ENCODE data around the gene ORMDL3.
A peak's percentile ranks its signal among the peaks of the same experiment; 100 is the strongest.
"Not testable (repeated sequence)": the region's sequence is repeated elsewhere in the genome, so short reads cannot be mapped to it uniquely, and the experiment has no call there.

ORMDL3 gene

DNA sequence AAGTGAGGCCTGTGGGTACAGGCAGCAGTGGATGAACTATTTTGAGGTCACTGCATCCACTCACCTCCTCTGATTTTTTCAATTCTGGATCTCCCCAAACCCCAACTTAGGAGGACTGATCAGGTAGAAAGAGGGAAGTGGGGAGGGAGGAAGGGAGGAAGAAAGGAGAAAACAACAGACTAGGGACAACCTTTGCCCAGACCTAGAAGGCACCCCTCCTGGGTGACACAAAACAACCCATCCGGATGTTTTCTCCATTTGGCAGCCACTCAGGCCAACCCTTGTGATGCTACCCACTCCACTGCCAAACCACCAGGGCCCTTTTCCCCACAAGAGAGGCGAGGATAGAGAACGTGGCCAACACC, 2.7 kb downstream of the ORMDL3 start:
- DNase-seq (ENCODE audit: low spot score): no peak

DNA sequence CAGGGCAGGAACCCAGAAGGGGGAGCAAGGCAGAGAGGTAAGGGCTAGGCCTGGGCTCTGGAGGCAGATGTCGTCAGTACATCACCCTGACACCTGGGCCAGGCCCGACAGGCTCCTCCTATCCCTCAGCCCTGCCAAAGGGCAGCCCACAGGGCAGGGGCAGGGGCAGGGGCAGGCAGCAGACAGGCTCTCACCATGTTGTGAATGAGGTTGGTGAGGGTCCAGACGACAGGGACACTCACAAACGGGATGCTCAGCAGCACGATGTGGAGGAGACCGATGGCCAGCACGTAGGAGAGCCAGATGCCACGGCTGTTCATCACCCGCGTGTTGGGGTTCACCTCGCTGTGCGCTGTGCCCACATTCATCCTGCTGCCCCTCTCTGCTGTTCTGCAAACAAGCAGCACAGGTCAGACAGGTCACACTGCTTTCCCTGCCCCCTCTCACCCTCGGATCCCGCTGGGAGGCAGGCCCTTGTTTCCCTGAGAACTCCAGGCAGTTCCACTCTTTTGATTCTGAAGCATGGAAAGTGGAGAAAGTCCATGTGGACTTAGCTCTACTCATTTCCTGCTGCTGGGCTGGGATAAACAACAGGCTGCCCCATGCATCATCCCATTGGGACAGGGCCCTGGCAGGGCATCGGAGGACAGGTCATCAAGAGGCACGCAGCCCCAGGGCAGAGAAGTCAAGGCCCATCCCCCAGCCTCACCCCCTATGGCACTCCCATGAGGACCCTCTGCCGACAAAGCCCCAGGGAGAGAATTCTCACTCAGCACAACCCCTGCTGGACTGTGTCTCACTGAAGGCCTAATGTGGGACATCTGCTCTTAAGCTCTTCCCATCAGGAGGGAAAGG, 3.3 kb downstream of the ORMDL3 start:
- no peak for DNase-seq (ENCODE audit: low spot score)

DNA sequence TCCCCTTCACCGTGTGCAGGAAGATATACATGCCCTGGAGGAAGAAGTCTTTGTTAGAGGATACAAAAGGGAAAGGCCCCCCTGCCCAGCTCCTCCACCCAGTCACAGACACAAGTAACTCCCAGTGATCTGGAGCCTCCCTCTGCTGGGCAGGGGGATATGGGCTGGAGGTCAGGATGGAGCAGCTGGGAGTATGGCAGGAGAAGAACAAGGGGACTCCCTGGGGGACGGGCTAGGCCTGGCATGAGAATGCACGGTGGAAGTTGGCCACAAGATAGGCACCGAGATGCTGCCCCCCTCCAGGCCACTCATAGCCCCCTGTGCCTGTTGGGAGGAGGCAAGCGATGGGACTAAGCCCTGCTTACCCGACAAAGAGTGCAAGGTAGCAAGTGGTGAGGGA, 4.2 kb downstream of the ORMDL3 start:
- no peak for DNase-seq (ENCODE audit: low spot score)

DNA sequence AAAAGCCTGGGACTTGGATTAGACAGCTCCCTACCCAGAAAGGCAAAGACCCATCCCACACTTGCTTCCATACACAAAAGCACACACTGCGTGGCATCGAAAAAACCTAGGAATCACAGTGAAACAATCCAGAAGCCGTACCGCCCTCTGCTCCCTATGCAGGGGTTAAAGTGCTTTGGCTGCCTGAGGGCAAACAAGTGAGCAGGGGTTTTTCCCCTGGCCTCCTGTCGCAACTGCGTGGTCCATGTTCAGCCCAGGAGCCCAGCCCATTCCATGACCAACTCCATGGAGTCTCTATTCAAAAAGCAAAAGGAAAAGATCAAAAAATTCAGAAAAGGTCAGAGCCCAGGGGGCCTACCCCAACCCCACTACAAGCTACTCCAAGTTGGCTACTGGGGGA, 5.4 kb downstream of the ORMDL3 start:
- no peak for DNase-seq (ENCODE audit: low spot score)

DNA sequence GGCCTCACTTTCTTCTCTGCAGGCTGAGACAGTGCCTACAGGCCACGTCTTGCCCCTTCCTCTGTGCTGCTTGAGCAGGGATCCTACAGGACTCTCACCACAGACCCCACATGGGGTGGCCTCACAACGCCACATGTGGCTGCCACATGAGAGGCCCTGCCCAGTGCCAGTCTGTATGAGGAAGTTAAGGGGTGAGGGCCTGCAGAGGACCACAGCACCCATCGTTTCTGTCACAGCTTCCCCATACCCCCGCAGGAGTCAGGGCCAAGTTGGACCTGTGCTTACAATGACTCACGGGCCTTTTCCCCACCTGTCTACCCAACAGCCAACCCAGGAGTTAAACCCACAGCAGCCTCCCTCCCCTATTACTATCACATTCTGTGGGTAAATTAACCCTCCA, 6.1 kb downstream of the ORMDL3 start:
- no peak for DNase-seq (ENCODE audit: low spot score)

DNA sequence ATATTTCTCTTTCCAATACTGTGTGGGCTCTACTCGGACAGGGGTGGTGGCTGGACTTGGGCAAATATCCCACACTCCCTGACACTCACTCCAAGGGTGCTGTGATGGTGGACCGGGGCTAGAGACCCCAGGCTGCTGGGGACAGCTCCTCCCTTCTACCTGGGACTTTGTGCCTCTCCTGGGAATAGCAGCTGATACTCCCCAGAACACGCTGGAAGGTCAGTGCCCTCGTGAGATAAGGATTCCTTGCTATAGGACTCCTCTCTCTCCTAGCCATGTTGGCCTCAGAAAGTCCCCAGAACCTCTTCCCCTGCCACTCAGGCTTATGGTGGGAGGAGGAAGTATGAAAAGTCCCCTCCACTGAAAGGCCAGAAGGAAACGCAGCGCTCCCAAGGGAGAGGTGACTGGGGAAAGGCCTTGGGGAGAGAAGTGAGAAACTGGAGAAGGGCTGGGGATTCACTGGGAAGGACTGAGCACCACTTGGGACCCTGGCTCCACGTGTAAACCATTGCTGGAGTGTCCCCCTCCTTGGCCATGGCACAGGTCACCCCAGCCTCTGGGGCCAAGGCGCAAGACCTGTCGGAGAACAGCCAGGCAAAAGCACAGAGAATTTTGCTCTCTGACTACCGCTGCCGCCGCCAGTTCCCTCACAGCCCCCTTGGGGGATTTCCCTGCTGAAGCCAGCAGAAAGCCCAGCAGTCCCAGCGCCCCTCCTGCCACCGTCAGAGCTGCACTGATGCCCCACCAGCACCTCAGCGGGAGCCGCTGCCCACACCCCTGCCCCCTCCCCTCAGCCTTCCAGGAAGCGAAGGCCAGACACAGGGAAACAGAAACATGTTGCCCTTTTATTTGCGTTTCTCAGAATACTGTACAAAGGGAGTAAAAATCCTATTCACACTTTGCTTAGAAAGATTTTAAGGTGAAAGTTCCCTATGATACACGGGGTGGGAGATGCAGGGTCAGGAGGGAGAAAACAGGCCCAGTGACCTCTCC, 6.9 kb downstream of the ORMDL3 start:
- DNase-seq (ENCODE audit: low spot score): no peak

DNA sequence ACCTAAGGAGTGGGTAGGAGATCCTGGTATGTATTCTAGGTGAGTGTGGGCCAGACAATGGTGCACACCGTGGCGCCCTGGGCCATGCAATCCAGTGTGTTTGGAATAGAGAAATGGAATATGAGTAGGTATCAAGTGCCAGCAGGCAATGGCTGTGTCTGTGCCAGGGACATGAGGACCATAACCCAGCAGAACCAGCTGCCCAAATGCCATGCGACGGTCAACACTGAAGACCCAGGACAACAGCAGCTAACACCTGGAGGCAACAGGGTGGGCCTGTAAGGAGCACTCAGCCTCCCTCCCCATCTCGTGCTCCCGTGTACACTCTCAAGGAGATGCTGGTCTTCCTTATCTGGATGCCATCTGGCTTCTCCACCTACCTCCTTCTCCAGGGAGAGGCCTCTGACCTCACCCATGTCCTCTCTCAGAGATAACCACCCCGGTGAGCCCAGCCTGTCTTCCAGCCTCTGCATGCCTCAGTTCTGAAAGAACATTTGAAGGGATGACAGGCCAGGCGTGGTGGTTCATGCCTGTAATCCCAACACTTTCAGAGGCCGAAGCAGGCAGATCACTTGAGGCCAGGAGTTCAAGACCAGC, 8.2 kb downstream of the ORMDL3 start:
- DNase-seq (ENCODE audit: low spot score): no peak

DNA sequence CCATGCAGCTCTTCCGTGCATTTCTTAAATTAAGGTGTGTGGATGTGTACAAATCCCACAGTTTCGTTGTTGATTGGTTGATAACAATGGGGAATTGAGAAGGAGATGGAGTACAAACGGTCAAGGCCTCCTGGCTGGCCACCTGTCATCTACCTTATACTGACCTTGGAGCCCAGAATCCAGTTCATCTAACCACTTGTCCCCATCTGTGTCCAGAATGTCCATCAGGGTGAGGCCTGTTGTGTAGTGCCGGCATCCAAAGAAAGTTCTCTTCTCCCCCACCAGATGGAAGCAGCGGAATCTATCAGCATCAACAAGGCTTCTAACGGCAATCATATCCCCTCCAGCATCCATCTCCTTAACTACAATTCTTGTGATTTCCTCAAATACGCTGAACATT, 10.5 kb downstream of the ORMDL3 start:
- DNase-seq (ENCODE audit: low spot score): no peak

DNA sequence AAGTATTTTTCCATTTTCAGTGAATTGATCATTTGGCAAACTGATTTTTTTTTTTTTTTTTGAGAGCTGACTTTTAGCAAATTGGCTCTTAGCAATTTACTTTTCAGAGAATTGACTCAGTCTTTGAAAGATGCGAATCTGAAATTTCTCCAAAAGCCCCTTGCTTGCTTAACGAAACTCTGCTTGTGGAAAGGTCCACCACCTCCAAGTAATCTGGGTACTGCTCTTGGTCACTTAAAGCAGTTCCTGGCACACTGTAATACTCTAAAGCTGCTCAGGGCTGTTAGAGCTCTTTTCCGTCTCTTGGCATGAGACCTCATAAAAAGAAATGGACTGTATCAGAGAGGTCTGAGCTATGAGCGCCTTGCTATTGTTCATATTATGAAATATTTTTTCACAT, 11.8 kb downstream of the ORMDL3 start:
- no peak for DNase-seq (ENCODE audit: low spot score)

DNA sequence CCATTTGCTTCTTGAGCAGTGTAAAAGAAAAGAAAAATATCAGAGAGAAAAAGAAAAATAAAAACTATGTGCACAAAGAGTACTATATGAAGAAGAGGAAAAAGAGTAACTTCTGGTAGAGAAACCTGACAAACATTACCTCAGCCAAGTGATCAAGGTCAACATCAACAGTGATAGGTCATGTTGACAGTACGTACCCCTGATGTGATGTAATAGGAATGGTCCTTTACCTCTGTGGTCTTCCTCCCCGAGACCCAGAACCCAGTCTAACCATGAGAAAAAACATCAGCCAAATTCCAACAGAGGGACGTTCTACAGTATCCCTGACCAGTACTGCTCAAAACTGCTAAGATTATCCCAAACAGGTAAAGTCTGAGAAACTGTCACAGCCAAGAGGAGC, 13.4 kb downstream of the ORMDL3 start:
- no peak for DNase-seq (ENCODE audit: low spot score)

DNA sequence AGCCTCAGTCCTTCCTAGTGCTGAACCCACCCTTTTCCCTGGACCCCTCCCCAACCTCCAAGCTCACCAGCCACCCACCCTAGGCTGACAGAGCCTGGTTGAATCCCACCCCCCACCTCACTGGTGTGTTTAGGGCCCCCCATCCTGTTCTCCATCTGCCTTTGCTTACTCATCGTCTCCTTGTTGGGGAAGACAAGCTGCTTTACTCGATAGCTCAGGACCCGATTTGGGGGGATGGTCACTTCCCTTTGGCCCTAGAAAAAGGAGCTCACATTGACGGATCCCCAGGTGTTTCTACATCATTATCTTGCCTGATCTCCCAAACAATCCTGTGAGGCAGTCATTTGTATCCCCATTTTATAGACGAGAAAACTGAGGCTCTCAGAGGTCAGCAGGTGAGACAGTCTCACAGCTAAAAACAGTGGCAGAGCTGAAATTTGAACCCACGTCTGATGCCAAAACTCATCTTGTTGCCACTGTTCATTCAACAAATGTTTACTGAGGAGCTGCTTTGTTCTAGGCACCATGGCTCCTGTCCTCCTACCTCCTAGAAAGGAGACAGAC, 18.5 kb downstream of the ORMDL3 start:
- no peak for DNase-seq (ENCODE audit: low spot score)

DNA sequence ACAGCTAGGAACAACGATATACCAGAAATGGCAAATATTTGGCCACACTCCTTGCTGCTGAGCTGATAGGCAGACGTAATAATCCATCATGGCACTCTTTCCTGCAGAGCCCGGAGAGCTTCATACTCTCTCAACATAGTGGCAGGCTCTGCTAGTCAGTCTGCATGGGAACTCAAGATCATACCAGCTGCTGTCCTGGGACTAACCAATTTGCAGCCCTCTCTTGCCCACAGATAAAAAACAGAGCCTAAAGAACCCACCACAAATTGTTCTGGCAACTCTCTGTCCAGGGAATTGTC, 22.5 kb downstream of the ORMDL3 start:
- DNase-seq (ENCODE audit: low spot score): no peak

DNA sequence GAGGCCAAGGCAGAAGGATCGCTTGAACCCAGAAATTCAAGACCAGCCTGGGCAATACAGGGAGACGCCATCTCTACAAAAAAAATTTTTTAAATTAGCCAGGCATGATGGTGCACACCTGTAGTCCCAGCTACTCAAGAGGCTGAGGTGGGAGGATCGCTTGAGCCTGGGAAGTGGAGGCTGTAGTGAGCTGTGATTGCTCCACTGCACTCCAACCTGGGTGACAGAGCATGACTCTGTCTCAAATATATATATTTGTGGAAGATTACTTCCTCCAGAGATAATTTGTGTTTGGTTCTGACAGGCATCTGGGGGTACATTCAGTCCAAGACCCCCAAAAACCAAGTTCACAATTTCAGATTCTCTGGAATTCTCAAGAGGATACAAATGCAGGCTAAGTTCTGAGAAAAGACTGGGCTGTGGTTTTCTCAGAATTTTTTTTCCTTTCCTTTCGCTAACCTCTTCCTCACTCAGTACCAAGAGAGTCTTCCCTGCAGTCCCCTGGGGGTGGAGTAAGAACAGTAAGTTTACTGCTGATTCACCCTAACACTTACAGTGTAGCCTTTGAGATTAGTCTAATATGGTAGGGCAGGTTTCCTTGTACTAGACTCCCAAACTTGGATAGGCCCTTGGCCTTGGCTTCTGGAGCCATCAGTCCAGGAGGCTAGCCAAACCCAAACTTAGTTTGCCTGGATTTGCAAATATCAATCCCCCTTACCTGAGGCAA, 24.1 kb downstream of the ORMDL3 start:
- DNase-seq (ENCODE audit: low spot score): no peak

DNA sequence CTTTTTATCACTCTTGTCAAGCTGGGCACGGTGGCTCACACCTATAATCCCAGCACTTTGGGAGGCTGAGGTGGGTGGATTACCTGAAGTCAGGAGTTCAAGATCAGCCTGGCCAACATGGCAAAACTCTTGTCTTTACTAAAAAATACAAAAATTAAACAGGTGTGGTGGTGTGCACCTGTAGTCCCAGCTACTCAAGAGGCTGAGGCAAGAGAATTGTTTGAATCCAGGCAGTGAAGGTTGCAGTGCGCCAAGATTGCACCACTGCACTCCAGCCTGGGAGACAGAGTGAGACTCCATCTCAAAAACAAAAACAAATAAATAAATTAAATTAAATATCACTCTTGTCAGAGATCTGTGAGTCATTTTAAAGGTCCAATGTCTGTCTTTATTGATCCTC, 25.4 kb downstream of the ORMDL3 start:
- DNase-seq (ENCODE audit: low spot score): not testable (repeated sequence)

DNA sequence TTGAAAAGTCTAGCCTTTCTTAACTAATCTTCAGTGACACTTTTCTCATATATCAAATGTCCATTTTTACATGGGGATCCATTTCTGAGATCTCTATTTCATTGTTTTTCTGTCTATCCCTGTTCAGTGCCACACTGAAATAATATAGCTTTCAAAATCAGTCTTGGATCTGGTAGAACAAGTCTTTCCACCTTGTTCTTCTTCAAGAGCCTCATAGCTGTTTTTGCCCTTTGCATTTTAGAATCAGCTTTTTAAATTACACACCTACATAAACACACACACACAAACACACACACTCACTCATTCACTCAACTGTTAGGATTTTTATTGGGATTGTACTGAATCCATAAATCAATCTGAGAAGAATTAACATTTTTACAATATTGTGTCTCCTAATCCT, 28.2 kb downstream of the ORMDL3 start:
- DNase-seq (ENCODE audit: low spot score): no peak

DNA sequence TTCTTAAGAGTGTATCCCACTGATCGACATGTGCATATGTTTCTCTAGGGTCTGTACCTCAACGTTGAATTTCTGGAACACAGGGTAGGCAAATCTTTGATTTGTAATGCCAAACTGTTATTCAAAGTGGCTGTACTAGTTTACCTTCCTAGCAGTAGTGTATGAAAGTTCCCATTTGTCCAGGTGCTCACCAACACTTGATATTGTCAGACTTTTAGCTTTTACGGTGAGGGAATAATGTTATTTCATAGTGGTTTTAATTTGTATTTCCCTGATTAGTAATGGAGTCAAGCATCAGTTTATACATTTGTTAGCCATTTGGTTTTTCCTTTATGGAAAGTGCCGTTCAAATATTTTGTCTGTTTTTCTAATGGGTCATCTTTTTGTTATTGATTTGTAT, 29.3 kb downstream of the ORMDL3 start:
- DNase-seq (ENCODE audit: low spot score): no peak

DNA sequence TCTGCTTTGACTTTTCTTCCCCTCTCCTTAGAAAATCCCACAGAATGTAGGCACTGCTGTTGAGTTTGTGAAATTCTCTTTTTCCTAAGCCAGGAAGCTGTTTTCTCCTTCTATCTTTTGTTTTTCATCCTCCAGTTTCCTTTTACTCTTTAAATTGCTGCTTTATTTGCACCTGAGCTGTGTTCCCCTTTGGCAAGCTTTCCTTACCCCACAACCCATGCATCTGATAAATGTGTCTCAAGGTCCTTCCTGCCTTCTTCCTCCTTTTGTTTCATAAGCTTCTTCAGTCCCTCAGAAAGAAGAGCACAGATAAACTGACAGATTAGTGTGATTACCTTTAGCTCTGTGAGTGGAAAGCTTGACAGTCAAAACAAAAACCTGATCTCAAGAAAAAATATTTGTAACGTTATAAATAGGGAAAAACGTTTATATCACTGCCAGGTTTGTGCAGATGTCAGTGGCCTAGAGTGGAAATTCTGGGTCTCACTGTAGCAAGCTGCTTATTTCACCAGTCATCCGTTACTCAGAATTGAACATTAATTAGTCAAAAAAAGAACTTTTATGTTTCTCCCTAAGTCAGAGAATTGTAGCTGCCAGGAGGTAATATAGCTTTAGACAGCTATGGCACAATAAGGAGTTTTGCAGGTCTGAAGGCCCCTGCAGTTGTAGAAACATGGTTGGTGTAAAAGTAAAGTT, 32.6 kb downstream of the ORMDL3 start:
- DNase-seq (ENCODE audit: low spot score): no peak

DNA sequence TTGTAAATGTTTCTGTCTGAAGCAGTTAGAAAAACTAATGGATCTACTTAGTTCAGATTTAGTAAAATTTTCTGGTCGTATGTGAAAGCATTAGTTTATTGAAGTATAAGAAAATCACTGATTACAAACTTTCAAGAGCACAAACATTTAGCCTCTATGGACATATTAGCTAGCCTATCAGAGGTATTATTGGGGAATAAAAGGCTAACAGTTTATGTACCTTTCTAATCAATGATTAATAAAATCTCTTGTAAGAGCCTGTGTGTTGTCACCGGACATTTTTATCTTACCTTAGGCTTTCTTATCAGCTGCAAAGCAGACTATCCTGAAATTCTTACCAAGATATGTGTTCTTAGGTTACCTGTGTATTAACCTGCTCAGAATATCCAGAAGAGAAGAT, 38.2 kb downstream of the ORMDL3 start:
- DNase-seq (ENCODE audit: low spot score): no peak

DNA sequence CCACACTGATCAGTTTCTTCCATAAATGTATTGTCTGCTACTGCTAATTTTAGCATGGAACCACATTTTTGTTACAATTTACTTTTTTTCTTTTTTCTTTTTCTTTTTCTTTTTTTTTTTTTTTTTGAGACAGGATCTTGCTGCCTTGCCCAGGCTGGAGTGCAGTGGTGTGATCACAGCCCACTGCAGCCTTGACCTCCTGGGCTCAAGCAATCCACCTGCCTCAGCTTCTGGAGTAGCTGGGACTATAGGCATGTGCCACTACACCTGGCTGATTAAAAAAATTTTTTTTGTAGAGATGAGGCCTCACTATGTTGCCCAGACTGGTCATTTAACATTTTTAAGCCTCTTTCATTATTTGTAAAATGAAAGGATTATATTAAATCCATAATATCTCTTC, 40.3 kb downstream of the ORMDL3 start:
- no peak for DNase-seq (ENCODE audit: low spot score)

DNA sequence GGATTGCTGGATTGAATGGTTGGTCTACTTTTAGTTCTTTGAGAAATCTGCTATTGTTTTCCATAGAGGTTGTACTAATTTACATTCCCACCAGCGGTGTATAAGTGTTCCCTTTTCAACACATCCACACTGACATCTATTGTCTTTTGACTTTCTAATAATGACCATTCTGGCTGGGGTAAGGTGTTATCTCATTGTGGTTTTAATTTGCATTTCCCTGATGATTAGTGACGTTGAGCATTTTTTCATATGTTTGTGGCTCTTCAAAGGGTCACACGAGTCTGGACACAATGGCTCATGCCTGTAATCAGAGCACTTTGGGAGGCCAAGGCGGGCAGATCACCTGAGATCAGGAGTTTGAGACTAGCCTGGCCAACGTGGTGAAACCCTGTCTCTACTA, 41.3 kb downstream of the ORMDL3 start:
- not testable (repeated sequence) for DNase-seq (ENCODE audit: low spot score)

DNA sequence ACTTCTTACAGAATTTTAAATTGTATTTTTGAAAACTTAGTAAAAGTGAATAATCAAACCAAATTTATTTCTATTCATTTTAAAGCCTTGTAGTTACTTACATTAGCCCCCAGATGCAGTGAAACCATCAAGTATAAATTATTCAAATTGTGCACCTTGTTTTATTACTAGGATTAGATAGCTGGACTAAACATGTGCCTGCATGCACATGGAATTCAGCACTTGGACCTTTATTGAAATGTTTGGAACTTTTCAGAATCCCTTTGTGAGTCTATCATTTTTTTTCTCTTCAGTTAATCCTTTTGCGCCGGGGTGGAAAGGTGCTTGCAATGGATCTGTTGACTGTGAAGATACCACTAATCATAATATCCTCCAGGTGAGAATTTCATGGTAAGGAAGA, 54.6 kb downstream of the ORMDL3 start:
- peak; percentile 67 for DNase-seq (ENCODE audit: low spot score)

Measured in SW480 (cell line).